ENCODE data around the gene ATP1A1.
A peak's percentile ranks its signal among the peaks of the same experiment; 100 is the strongest.

Gene ATP1A1

DNA sequence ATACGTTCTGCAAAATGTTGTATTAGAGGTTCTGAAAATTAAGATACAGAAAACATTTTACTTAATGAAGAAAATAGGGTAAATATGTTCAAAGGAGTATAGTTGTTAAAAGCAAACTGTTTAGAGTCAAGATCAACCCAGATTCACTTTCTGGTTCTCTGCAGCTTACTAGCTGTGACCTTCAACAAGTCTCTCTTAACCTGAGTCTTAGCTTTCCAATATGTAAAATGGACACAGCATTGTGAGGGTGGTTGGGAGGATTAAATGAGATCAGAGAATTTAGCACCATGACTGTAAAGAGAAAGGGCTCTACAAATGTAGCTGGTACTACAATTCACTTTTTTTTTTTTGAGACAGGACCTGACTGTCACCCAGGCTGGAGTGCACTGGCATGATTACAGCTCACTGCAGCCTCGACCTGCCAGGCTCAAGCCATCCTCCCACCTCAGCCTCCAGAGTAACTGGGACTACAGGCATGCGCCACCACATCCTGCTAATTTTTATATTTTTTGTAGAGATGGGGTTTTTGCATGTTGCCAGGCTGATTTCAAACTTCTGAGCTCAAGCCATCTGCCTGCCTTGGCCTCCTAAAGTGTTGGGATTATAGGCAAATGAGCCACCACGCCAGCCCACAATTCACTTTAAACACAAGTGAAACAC, 43.9 kb downstream of the ATP1A1 start:
- no peak overlapping the region for H3K9ac ChIP-seq (ENCODE audit: low read depth, low read length)

DNA sequence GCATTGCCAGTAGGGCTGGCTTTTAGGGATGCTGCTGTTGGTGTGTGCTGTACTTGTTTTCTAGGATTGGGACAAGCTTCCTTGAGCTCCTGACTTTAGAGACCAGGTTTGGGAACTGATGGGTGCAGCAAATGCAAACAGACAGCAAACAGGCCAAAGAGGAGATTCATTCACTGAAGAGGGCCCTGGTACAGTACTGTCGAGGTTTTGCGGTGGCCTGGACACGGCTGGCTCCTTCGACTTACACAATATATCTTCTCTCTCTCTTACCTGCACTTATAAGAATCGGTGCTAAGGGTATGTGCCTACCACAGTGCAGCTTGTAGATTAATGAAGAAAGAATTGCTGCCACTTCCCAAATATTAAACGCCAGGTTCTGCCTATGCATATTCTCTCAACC, 44.6 kb downstream of the ATP1A1 start:
- peaks cover 23% of the 10 kb centered on the region for H3K4me1 ChIP-seq (ENCODE audit: control insufficient read depth, insufficient read depth, low read length)
- no peaks in the 10 kb centered on the region for H3K9me3 ChIP-seq (ENCODE audit: control insufficient read depth, insufficient read depth, low read length)
- H3K9ac ChIP-seq (ENCODE audit: low read depth, low read length): peak overlapping the region; percentile 85
- H3K27me3 ChIP-seq (ENCODE audit: control insufficient read depth, insufficient read depth, low read length): no peaks in the 10 kb centered on the region
- H3K27ac ChIP-seq (ENCODE audit: low read depth, low read length): no peak overlapping the region
- H3K4me3 ChIP-seq (ENCODE audit: low read depth, low read length): peak overlapping the region; percentile 92
- no peaks in the 10 kb centered on the region for H3K36me3 ChIP-seq (ENCODE audit: control insufficient read depth, insufficient read depth, low read length)

More for the DNA sequence above, 43.9 kb downstream of the ATP1A1 start:
- Histone ChIP-seq H3K36me3 (ENCODE audit: control insufficient read depth, insufficient read depth, low read length) (no peaks in the 10 kb centered on the region), H3K9me3 (ENCODE audit: control insufficient read depth, insufficient read depth, low read length) (no peaks in the 10 kb centered on the region), H3K4me3 (ENCODE audit: low read depth, low read length) (no peak overlapping the region), H3K4me1 (ENCODE audit: control insufficient read depth, insufficient read depth, low read length) (peaks cover 23% of the 10 kb centered on the region), H3K27ac (ENCODE audit: low read depth, low read length) (no peak overlapping the region), H3K27me3 (ENCODE audit: control insufficient read depth, insufficient read depth, low read length) (no peaks in the 10 kb centered on the region)

DNA sequence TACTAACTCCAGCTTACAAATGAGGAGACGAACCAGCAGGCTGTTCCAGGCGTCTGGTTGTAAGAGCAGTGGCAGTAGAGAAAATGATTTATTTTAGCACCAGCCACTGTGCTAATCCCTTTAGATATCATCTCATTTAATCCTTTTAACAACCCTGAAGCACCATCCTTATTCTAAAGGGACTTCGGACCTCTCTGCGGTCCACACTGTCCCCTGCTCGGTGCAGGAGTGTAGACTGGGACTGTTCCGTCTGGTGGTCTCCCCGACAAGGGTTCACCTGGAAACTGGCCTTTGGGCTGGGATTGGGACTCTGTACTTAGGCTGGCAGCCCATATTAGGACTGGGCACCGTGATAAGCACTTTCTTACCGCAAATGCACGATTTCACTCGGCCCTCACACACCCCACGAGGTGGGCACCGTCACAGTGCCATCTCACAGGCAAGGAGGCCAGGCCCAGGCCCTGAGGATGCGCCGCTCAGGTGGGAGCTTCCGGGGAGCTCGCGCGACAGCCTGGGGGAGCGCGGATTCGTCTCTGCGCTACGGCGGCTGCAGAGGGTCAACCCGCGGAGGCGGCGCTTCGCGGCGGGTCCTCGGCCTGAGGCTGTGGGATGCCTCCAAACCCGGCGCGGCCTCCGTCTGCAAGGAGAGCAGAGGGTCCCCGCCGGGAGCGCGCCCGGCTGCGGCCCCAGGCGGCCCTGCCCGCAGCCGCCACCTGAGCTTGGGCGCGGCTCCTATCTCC, 45.2 kb downstream of the ATP1A1 start:
- H3K9ac ChIP-seq (ENCODE audit: low read depth, low read length): peak overlapping the region; percentile 85
- no peaks in the 10 kb centered on the region for H3K27me3 ChIP-seq (ENCODE audit: control insufficient read depth, insufficient read depth, low read length)
- H3K4me3 ChIP-seq (ENCODE audit: low read depth, low read length): peak overlapping the region; percentile 92
- no peaks in the 10 kb centered on the region for H3K36me3 ChIP-seq (ENCODE audit: control insufficient read depth, insufficient read depth, low read length)
- H3K27ac ChIP-seq (ENCODE audit: low read depth, low read length): peak overlapping the region; percentile 9
- H3K4me1 ChIP-seq (ENCODE audit: control insufficient read depth, insufficient read depth, low read length): peaks cover 23% of the 10 kb centered on the region
- H3K9me3 ChIP-seq (ENCODE audit: control insufficient read depth, insufficient read depth, low read length): no peaks in the 10 kb centered on the region

DNA sequence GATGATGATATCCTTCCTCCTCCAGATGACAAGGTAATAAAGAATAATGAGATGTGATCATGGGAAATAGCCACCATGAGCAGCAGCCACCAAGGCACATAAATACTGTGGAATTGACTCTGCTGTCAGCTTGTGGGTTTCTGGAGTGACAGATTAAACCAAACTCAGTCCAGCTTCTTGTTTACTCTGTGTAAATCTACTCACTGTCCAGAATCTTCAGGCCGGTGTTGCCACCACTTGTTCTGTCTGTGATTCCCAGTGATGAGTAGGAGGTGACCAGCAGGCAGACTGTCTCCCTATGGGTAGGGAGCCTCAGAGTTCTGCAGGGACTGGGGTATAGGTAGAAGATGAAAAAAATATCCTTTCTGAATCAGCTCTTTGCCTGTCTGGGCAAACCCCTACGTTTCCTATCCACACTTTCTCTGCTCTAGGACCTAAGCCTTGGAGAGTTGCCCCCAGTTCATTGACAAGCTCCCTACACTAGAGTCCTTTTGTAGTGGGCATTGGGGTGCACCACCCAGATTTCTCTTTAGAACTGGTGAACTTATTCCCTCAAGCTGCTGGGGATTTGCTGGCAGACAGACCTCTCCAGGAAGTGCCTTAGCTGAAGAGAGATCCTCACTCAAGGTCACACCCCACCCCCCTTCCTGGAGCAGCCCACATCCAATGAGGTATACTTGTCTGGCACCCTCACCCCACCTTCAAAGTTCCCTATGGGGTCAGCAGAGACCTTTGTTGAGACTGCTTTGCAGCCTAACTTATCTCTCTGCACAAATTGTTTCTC, 47.6 kb downstream of the ATP1A1 start:
- no peak overlapping the region for H3K27ac ChIP-seq (ENCODE audit: low read depth, low read length)
- H3K9me3 ChIP-seq (ENCODE audit: control insufficient read depth, insufficient read depth, low read length): no peaks in the 10 kb centered on the region
- H3K4me1 ChIP-seq (ENCODE audit: control insufficient read depth, insufficient read depth, low read length): peaks cover 22% of the 10 kb centered on the region
- no peaks in the 10 kb centered on the region for H3K36me3 ChIP-seq (ENCODE audit: control insufficient read depth, insufficient read depth, low read length)
- H3K9ac ChIP-seq (ENCODE audit: low read depth, low read length): no peak overlapping the region
- H3K4me3 ChIP-seq (ENCODE audit: low read depth, low read length): no peak overlapping the region
- H3K27me3 ChIP-seq (ENCODE audit: control insufficient read depth, insufficient read depth, low read length): peaks cover 8% of the 10 kb centered on the region; the same call in 1 of the 2 replicates

DNA sequence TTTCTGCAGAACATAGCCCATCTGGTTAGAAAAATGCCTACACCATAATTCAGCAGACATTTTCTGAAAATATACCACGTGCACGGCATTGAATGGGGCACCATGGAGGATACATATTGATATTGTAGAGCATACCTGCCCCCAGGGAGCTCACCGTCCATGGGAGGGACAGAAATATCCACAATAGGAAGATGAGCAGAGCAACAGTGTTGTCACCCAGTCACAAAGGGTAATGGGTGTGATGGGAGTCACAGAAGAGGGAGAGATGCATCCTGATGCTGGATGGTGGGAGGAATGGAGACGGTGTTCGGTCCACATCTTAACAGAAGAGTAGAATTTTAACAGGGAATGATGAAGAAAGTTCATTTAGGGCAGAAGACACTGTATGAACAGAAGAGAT, 51.4 kb downstream of the ATP1A1 start:
- Histone ChIP-seq H3K9ac (ENCODE audit: low read depth, low read length) (no peak overlapping the region), H3K4me1 (ENCODE audit: control insufficient read depth, insufficient read depth, low read length) (no peaks in the 10 kb centered on the region), H3K9me3 (ENCODE audit: control insufficient read depth, insufficient read depth, low read length) (no peaks in the 10 kb centered on the region), H3K4me3 (ENCODE audit: low read depth, low read length) (no peak overlapping the region), H3K36me3 (ENCODE audit: control insufficient read depth, insufficient read depth, low read length) (no peaks in the 10 kb centered on the region), H3K27me3 (ENCODE audit: control insufficient read depth, insufficient read depth, low read length) (peaks cover 8% of the 10 kb centered on the region; the same call in 1 of the 2 replicates), H3K27ac (ENCODE audit: low read depth, low read length) (no peak overlapping the region)

DNA sequence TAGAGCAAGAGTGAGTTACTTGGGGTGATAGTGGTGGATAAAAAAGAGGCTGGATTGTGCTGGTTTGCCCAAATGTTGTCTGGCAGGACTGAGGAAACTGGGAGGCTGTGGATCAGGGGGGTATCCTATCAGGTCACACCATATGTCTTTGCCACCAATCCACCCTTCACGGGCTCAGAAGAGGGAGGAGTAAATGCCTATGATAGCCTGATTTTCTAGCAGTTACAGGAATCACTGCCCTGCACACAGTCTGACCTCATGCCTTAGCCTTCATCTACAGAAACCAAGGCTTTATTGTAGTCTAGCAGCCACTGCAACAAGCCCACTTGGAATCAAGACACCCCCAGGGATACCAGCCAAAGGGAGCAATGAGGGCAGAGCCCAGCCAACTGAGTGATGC, 51.8 kb downstream of the ATP1A1 start:
- Histone ChIP-seq H3K27ac (ENCODE audit: low read depth, low read length) (no peak overlapping the region), H3K9ac (ENCODE audit: low read depth, low read length) (no peak overlapping the region), H3K4me1 (ENCODE audit: control insufficient read depth, insufficient read depth, low read length) (no peaks in the 10 kb centered on the region), H3K9me3 (ENCODE audit: control insufficient read depth, insufficient read depth, low read length) (no peaks in the 10 kb centered on the region), H3K27me3 (ENCODE audit: control insufficient read depth, insufficient read depth, low read length) (peaks cover 8% of the 10 kb centered on the region; the same call in 1 of the 2 replicates), H3K4me3 (ENCODE audit: low read depth, low read length) (no peak overlapping the region), H3K36me3 (ENCODE audit: control insufficient read depth, insufficient read depth, low read length) (no peaks in the 10 kb centered on the region)

DNA sequence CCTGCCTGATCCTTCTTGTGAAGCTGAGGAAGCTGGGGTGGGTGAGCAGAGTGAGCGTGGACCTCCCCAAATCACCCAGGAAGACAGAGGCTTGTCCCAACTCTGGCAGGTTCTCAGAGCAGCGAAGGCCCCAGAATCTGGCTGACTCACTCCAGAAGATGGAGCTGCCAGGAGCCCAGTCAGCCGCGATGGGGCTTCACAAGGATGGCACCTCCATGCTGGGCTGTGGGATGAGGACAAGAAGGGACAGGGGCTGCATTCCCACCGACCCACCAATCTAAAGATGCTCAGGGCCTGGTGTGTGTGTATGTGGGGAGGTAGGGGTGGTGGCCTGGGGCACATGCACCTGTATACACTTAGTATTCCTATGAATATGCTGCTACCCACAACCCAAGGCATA, 52.9 kb downstream of the ATP1A1 start:
- Histone ChIP-seq H3K4me3 (ENCODE audit: low read depth, low read length) (no peak overlapping the region), H3K4me1 (ENCODE audit: control insufficient read depth, insufficient read depth, low read length) (no peaks in the 10 kb centered on the region), H3K27me3 (ENCODE audit: control insufficient read depth, insufficient read depth, low read length) (peaks cover 8% of the 10 kb centered on the region; the same call in 1 of the 2 replicates), H3K27ac (ENCODE audit: low read depth, low read length) (no peak overlapping the region), H3K9ac (ENCODE audit: low read depth, low read length) (no peak overlapping the region), H3K9me3 (ENCODE audit: control insufficient read depth, insufficient read depth, low read length) (no peaks in the 10 kb centered on the region), H3K36me3 (ENCODE audit: control insufficient read depth, insufficient read depth, low read length) (no peaks in the 10 kb centered on the region)

DNA sequence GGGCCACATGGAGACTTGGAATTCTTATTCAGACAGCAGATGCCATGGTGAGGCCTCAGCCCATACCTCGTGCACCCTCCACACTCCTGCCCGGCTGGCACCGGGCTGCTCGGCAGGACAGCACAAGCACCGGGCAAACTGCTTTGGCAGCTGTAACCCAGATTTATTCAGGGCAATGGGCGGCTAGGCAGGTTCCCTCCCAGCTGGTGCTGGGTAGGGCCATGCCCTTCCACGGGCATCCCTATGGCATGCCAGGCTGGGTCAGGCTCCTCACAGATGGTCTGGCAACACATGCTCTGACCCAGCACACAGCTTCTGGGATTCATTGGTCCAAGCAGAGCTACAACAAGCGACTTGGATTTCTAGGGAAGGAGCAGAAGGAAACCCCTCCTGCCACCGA, 53.4 kb downstream of the ATP1A1 start:
- H3K36me3 ChIP-seq (ENCODE audit: control insufficient read depth, insufficient read depth, low read length): no peaks in the 10 kb centered on the region
- H3K27me3 ChIP-seq (ENCODE audit: control insufficient read depth, insufficient read depth, low read length): peaks cover 8% of the 10 kb centered on the region; the same call in 1 of the 2 replicates
- H3K9me3 ChIP-seq (ENCODE audit: control insufficient read depth, insufficient read depth, low read length): no peaks in the 10 kb centered on the region
- H3K9ac ChIP-seq (ENCODE audit: low read depth, low read length): no peak overlapping the region
- H3K4me1 ChIP-seq (ENCODE audit: control insufficient read depth, insufficient read depth, low read length): no peaks in the 10 kb centered on the region
- no peak overlapping the region for H3K4me3 ChIP-seq (ENCODE audit: low read depth, low read length)
- no peak overlapping the region for H3K27ac ChIP-seq (ENCODE audit: low read depth, low read length)

DNA sequence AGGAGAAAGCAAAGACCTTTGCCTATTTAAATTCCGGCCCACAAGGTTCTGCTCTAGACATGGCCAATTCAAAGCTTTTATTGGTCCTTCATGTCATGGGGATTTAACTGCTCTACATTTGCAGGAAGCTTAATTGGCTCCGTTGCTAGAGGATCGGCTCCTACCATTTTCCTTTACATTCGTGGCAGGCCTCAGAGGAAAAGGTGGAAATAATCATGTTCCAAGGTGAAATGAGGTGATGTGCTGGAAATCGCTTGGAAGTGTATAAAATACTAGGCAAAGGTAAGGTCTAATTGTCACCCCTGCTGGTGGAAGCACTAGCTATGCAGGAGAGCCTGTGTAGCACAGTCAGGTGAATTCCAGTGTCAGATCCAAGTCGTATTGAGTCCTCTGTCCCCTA, 55.5 kb downstream of the ATP1A1 start:
- Histone ChIP-seq H3K27me3 (ENCODE audit: control insufficient read depth, insufficient read depth, low read length) (peaks cover 8% of the 10 kb centered on the region; the same call in 1 of the 2 replicates), H3K9ac (ENCODE audit: low read depth, low read length) (no peak overlapping the region), H3K36me3 (ENCODE audit: control insufficient read depth, insufficient read depth, low read length) (no peaks in the 10 kb centered on the region), H3K4me1 (ENCODE audit: control insufficient read depth, insufficient read depth, low read length) (no peaks in the 10 kb centered on the region), H3K4me3 (ENCODE audit: low read depth, low read length) (no peak overlapping the region), H3K27ac (ENCODE audit: low read depth, low read length) (no peak overlapping the region), H3K9me3 (ENCODE audit: control insufficient read depth, insufficient read depth, low read length) (no peaks in the 10 kb centered on the region)

DNA sequence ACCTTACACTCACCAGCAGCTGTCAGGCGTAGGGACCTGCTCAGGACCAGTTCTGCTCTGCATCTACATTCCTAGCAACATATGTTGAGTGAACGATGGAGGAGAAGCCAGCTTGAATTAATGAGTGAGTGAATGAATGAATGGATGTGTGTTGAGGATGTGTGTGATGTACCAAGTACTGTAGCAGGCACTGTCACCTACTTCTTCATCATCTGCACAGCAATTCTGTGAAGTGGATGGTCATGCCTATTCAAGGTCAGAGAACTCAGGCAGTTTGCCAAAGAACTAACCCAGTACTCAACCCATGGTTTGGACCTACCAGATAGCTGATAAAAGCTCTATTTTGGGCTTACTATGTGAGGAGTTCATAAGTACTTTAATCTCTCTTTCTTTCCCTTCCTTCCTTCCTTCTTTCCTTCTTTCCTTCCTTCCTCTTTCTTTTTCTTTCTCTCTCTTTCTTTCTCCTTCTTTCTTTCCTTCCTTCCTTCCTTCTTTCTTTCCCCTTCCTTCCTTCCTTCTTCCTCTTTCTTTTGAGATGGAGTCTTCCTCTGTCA, 56.9 kb downstream of the ATP1A1 start:
- H3K4me3 ChIP-seq (ENCODE audit: low read depth, low read length): no peak overlapping the region
- H3K9me3 ChIP-seq (ENCODE audit: control insufficient read depth, insufficient read depth, low read length): no peaks in the 10 kb centered on the region
- no peak overlapping the region for H3K27ac ChIP-seq (ENCODE audit: low read depth, low read length)
- H3K9ac ChIP-seq (ENCODE audit: low read depth, low read length): no peak overlapping the region
- H3K4me1 ChIP-seq (ENCODE audit: control insufficient read depth, insufficient read depth, low read length): no peaks in the 10 kb centered on the region
- no peaks in the 10 kb centered on the region for H3K27me3 ChIP-seq (ENCODE audit: control insufficient read depth, insufficient read depth, low read length)
- H3K36me3 ChIP-seq (ENCODE audit: control insufficient read depth, insufficient read depth, low read length): no peaks in the 10 kb centered on the region

All from HUES48 (cell line).